Endodermal cell (in vitro differentiated cells): Measurements from ENCODE around the gene ACTMAP. TPM values are rescaled to one million over a fixed set of nuclear protein-coding genes. Genes with fewer than 3 reads are reported as not detected.

Experiments
- DNase-seq: peaks from one replicate; pipeline ENCODE4 v3.0.0-alpha.2; 2017
- H3K27ac ChIP-seq: 2 replicates; pipeline ENCODE4 v1.5.1; 2013; ENCODE audit warnings: mild to moderate bottlenecking, low read depth, low read length, moderate library complexity
- H3K27me3 ChIP-seq: 2 replicates; pipeline ENCODE4 v1.6.1; 2013; ENCODE audit warnings: mild to moderate bottlenecking, low read length, moderate library complexity; ENCODE audit not compliant: insufficient read depth, control insufficient read depth, poor library complexity, severe bottlenecking
- H3K36me3 ChIP-seq: 2 replicates; pipeline ENCODE4 v1.7.0; 2013; ENCODE audit warnings: mild to moderate bottlenecking, low read length, moderate library complexity; ENCODE audit not compliant: control insufficient read depth, insufficient read depth
- H3K4me1 ChIP-seq: one replicate; pipeline ENCODE4 v1.7.0; 2013; ENCODE audit warnings: low read length; ENCODE audit not compliant: control insufficient read depth, insufficient read depth
- H3K4me3 ChIP-seq: 2 replicates; pipeline ENCODE4 v1.5.1; 2013; ENCODE audit warnings: mild to moderate bottlenecking, low read length, moderate library complexity
- H3K9ac ChIP-seq: 2 replicates; pipeline ENCODE4 v1.6.1; 2013; ENCODE audit warnings: mild to moderate bottlenecking, low read length, moderate library complexity; ENCODE audit not compliant: poor library complexity, severe bottlenecking; ENCODE audit errors: extremely low read depth
- H3K9me3 ChIP-seq: 2 replicates; pipeline ENCODE4 v1.6.1; 2013; ENCODE audit warnings: mild to moderate bottlenecking, low read length, moderate library complexity; ENCODE audit not compliant: control insufficient read depth
- H3K27ac Mint-ChIP-seq: 2 replicates; pipeline ENCODE4 v1.8.0; 2020; ENCODE audit warnings: mixed read lengths
- H3K27me3 Mint-ChIP-seq: 2 replicates; pipeline ENCODE4 v1.8.0; 2021; ENCODE audit warnings: mild to moderate bottlenecking, mixed read lengths; ENCODE audit not compliant: insufficient read depth
- H3K36me3 Mint-ChIP-seq: 2 replicates; pipeline ENCODE4 v1.8.0; 2020; ENCODE audit warnings: low read depth, mixed read lengths
- H3K4me1 Mint-ChIP-seq: 2 replicates; pipeline ENCODE4 v1.8.0; 2020; ENCODE audit warnings: mixed read lengths
- H3K4me3 Mint-ChIP-seq: 2 replicates; pipeline ENCODE4 v1.8.0; 2020; ENCODE audit warnings: mild to moderate bottlenecking, moderate library complexity, mixed read lengths
- H3K9me3 Mint-ChIP-seq: 2 replicates; pipeline ENCODE4 v1.8.0; 2020; ENCODE audit warnings: mild to moderate bottlenecking, mixed read lengths
- CTCF ChIP-seq: fragments of 200-600 bp; sonication (generic); conservative IDR thresholded peaks from 2 replicates; pipeline ENCODE4 v1.5.0; 2021; ENCODE audit warnings: antibody characterized with exemption, mild to moderate bottlenecking
- WGBS, 2 experiments: methylation state at CpG; one replicate each; pipeline versions ENCODE4 v1.1.5 to v1.1.7; 2013; ENCODE audit warnings: missing lambda C conversion rate in 2 of 2, mixed read lengths in 1 of 2; ENCODE audit not compliant: insufficient coverage in 1 of 2, insufficient read length in 1 of 2; 5-methylcytosine and 5-hydroxymethylcytosine counted together
- total RNA-seq, 2 donors: library from RNA; stranded (reverse); fragmentation: NEBNext Ultra II Directional in 1 of 2; extraction: Animal tissue kit (Norgen Biotek cat#: 25700) in 1 of 2; gene quantifications; 2 replicates in 1 of 2; 3 replicates in 1 of 2; pipeline ENCODE4 v1.2.1, GENCODE V29; 2021

Gene ACTMAP
- total RNA-seq, 2 donors from 2014 or later: 26.0 to 34.3 TPM

- Mint-ChIP-seq H3K4me1 (no peaks in the 10 kb centered on the region), H3K27ac (no peak overlapping the region), H3K27me3 (no peaks in the 10 kb centered on the region), H3K36me3 (peaks cover 45% of the 10 kb centered on the region), H3K4me3 (no peak overlapping the region), H3K9me3 (no peaks in the 10 kb centered on the region)
- Histone ChIP-seq H3K36me3 (peaks cover 22% of the 10 kb centered on the region), H3K9ac (no peak overlapping the region), H3K4me3 (no peak overlapping the region), H3K9me3 (no peaks in the 10 kb centered on the region), H3K27me3 (no peaks in the 10 kb centered on the region), H3K4me1 (no peaks in the 10 kb centered on the region), H3K27ac (no peak overlapping the region)
- no peak for DNase-seq
- no peak for TF ChIP-seq CTCF
- WGBS, 2 experiments: 90% methylated on average over 5 of the region's 5 CpGs; no CpG with 5 or more reads in 1 of the 2 experiments
These were observed 54.4 kb downstream of the ACTMAP start for GRCh38 chr19:40695881-40696280.

- Mint-ChIP-seq H3K9me3 (no peaks in the 10 kb centered on the region), H3K4me1 (peaks cover 2% of the 10 kb centered on the region), H3K27me3 (no peaks in the 10 kb centered on the region), H3K36me3 (peaks cover 33% of the 10 kb centered on the region), H3K4me3 (no peak overlapping the region), H3K27ac (no peak overlapping the region)
- Histone ChIP-seq H3K4me1 (no peaks in the 10 kb centered on the region), H3K27ac (no peak overlapping the region), H3K4me3 (no peak overlapping the region), H3K36me3 (peaks cover 19% of the 10 kb centered on the region), H3K27me3 (no peaks in the 10 kb centered on the region), H3K9me3 (no peaks in the 10 kb centered on the region), H3K9ac (no peak overlapping the region)
- no peak for DNase-seq
- WGBS, 2 experiments: 92% methylated on average over 4 of the region's 4 CpGs; no CpG with 5 or more reads in 1 of the 2 experiments
- TF ChIP-seq CTCF: no peak
These were observed 56.4 kb downstream of the ACTMAP start for GRCh38 chr19:40693896-40694295.

GRCh38 chr19:40693150-40693788 is 57.0 kb downstream of the ACTMAP start:
- no peak overlapping the region for H3K9ac ChIP-seq
- H3K9me3 ChIP-seq: no peaks in the 10 kb centered on the region
- Mint-ChIP-seq H3K9me3 (no peaks in the 10 kb centered on the region), H3K27ac (no peak overlapping the region), H3K27me3 (no peaks in the 10 kb centered on the region), H3K36me3 (peaks cover 27% of the 10 kb centered on the region), H3K4me1 (peaks cover 2% of the 10 kb centered on the region), H3K4me3 (no peak overlapping the region)
- H3K4me1 ChIP-seq: no peaks in the 10 kb centered on the region
- H3K36me3 ChIP-seq: peaks cover 19% of the 10 kb centered on the region
- no peak for DNase-seq
- no peak for TF ChIP-seq CTCF
- H3K4me3 ChIP-seq: no peak overlapping the region
- 93 to 97% methylated on average over 4 to 9 of the region's 11 CpGs for WGBS, 2 experiments
- no peaks in the 10 kb centered on the region for H3K27me3 ChIP-seq
- no peak overlapping the region for H3K27ac ChIP-seq
